KG1 (cell line): ENCODE measurements around the gene MAD1L1.
"Not testable (repeated sequence)": the region's sequence is repeated elsewhere in the genome, so short reads cannot be mapped to it uniquely, and the experiment has no call there.

Experiments
- DNase-seq: peaks from one replicate; lab custom pipeline; 2025; lab: John Stamatoyannopoulos, UW

The MAD1L1 gene

DNA sequence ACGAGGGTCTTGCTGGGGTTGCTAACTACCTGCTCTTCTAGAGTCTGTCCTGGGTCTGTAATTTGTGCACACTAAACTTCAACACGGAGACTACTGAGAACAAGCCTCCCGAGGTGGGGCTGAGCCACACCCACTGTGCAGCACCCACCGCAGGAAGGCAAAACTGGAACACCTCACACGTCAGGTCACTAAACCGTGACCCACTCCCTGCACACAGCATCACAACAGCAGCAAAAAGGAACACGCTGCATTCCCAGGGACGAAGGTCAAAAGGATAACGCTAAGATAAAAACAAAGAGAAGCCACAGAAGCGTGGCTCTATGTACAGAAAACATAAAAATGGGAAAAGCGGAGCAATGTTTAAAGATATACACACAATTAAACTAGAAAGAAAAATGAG lies 170.1 kb downstream of the MAD1L1 start:
- no peak for DNase-seq

DNA sequence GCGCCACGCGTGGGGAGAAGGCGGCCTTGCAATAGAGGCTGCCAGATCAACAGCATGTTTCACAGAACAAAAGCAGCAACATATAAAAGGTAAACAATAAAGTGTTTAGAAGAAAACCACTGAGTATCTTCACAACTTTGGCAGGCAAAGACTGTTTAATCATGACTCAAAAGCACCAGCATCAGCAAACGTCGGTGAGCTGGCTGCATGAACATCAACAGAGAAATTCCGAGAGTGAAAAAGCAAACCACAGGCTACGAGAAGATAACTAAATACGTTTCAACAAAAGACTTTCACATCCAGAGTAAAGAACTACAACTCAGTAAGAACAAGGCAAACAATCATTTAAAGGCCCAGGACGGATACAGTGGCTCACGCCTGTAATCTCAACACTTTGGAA lies 172.0 kb downstream of the MAD1L1 start:
- no peak for DNase-seq

DNA sequence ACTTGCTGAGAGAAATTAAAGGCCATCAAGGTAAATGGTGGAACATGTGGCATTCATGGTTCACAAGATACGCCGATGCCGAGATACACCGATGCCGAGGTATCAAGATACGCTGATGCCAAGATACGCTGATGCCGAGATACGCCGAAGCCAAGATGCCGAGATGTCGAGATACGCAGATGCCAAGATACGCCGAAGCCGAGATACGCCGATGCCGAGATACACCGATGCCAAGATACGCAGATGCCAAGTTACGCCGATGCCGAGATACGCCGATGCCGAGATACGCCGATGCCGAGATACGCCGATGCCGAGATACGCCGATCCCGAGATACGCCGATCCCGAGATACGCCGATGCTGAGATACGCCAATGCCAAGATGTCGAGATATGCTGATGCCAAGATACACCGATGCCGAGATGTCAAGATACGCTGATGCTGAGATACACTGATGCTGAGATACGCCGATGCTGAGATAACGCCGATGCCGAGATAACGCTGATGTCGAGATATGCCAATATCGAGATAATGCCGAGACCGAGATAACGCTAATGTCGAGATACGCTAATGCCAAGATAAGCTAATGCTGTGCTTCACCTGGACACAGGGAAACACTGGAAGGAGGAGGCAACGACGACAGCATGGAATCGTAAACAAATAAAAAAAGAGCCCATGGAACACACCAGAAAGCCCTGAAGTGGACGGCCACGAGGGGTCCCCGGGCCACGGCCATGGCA lies 172.6 kb downstream of the MAD1L1 start:
- no peak for DNase-seq

DNA sequence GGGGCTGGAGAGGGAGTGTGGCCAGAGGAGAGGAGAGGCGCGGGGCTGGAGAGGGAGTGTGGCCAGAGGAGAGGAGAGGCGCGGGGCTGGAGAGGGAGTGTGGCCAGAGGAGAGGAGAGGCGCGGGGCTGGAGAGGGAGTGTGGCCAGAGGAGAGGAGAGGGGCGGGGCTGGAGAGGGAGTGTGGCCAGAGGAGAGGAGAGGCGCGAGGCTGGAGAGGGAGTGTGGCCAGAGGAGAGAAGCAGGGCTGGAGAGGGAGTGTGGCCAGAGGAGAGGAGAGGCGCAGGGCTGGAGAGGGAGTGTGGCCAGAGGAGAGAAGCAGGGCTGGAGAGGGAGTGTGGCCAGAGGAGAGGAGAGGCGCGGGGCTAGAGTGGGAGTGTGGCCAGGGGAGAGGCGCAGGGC lies 174.5 kb downstream of the MAD1L1 start:
- DNase-seq: not testable (repeated sequence)

DNA sequence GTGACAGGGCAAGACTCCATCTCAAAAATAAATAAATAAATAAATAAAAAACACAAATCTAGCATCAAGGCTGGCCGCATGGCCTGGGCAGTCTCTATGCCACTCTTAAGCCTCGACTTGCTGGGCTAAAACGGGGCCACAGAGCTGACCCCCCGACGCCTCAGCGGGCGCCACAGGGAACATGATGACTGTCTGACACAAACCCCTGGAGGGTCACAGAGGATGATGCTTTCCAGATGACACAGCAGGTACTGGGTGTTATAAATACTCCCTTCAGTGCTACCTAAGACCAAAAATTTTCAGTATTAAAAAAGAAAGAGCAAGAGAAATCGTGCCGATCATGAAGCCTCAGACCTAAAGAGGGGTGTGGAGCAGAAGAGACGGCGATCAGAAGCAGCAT lies 176.8 kb downstream of the MAD1L1 start:
- DNase-seq: no peak

DNA sequence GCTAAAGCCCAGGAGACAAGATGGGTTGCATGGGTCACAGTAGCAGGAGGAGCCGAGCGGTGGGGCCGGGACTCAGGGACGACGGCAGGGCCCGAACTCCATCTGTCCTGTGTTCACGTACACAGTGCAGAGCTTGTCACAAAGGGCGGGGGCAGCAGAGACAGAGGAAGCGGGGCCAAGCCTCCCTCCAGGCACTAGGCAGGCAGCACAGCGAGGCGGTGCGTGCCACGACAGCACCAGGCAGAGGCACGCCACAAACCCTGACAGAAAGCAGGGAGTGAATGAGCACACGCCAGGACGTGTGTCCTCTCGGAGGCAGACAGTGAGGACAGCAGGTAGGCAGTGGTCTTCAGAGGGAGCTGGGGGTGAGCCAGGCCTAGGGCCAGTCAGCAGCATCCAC lies 177.8 kb downstream of the MAD1L1 start:
- no peak for DNase-seq

DNA sequence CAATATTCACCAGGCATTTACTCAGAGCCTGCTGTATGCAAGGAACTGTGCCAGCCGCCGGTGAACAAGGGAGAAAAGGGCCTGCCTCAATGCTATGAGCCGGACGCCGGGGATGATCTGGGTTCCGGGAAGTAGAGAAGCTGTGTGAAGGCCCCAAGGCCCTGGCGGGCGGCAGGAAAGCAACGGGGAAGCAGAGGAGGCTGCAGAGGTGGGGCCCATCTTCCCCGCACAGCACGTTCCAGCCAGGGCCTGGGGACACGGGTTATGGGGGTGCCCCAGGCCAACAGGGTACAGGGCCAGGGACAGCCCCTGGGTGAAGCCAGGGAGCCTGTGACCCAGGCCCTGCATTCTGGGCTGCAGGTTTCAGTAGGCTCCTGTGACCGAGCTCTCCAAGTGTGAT lies 179.3 kb downstream of the MAD1L1 start:
- no peak for DNase-seq

DNA sequence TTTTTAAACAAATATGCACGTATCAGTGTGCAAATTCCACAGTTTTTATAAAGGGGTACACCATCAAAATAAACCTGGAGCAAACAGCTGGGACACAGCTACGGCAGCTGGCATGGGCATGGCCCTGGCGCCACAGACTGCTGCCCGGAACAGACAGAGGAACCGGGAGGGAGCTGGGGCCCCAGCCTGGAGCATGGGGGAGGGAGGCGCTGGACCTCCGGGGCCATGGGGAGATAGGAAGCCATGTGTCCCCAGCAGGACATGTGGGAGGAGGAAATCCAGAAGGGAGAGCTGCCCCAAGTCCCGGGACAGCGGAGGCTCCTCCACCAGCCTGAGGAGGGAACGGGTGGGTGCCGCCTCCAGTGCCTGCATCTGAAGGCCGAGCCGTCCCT lies 180.1 kb downstream of the MAD1L1 start:
- no peak for DNase-seq

DNA sequence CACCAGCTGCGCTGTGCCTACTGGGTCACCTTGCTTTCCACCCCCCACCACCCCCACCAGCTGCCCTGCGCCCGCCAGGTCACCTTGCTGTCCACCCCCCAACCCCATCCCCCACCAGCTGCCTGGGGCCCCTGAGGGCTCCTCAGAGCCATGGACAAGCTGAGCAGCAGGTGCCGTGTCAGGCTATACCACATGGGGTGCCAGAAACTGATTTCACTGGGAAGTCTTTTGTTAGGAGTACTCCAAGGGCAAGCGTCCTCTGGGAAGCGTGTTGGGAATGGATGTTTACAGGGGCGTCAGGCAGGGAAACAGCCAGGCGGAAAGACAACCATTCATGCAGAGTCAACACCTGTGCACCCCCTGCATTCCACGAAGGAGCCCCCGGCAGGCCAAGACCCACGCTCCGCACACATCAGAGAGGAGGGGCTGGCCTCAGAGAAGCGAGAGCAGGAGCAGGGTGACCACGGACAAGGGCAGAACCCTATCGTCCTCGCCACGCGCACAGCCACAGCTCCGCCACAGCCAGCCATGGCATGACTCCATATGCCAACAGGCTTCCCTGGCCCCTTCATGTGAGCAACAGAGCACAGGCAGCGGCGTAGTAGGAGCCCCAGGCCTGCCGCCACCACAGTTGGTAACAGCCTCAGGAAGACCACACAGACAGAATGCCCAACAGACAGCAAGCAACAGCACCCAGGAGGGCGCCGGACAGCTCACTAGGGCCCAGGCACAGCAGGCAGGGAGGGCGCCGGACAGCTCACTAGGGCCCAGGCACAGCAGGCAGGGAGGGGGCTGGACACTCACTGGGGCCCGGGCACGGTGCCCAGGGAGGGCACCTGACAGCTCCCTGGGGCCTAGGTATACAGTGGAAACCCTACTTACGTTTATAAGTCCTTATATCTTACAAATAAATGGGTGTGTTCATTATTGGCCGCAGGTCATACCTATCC lies 180.8 kb downstream of the MAD1L1 start:
- DNase-seq: no peak

DNA sequence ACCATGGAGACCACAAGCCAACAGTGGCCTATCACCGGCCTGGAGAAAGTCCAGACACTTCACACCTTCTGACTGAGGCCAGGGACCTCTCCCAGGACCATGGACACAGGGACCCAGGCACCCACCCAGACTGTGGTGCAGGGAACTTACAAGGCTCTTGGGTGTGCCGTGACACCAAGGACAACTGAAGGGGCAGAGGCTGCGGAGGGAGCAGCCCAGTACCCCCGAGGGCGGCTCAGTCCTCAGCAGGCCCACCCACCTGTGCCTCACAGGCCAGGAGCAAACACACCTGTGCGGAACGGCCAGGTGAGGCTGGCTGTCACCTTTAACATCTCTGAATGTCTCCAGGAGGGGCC lies 182.3 kb downstream of the MAD1L1 start:
- no peak for DNase-seq

DNA sequence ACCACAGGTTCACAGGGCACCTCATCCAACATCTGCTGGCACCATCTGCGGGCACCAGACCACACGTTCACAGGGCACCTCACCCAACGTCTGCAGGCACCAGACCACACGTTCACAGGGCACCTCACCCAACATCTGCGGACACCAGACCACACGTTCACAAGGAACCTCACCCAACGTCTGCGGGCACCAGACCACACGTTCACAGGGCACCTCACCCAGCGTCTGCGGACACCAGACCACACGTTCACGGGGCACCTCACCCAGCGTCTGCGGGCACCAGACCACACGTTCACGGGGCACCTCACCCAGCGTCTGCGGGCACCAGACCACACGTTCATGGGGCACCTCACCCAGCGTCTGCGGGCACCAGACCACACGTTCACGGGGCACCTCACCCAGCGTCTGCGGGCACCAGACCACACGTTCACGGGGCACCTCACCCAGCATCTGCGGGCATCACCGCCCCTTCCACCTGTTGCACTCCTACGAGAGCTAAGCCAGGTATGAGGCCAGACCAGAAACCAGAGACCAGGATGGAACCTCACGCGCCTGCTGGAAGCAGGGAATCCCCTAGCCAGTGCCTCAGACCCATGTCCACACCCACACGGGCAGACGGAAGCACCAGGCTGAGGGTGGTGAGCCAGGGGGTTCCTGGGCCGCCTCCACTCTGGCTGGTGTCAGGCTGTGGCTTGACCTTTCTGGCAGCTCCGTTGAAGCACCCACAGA lies 182.8 kb downstream of the MAD1L1 start:
- no peak for DNase-seq

DNA sequence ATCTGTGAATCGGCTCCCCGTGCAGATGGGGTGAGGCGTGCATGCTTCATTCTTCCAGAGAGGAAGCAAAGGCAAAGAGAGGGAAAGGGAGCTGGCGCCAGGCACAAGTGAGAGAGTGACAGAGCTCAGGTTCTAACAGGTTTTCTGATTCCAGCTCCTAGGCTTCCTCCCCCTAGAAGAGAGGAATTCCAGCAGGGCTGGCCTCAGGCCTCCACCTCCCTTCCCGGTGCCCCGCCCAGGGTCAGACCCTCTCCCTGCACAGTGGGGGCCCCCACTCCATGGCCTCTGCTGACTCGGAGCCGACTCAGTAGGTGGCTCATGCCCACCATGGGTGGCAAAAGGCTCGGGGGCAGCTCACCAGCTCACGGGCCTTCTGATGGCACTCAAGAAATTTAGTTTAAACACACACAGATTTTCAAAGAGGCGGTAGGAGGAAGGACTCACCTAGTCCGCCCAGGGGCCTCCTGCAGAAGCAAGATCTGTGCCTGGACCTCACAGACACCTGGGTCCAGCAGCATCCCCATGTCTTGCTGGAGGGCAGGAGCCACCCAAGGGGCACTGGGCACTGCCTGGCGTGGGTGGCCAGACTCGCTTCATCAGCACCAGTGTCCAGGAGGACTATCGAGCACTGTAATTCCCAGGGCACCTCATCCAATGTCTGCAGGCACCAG lies 183.5 kb downstream of the MAD1L1 start:
- DNase-seq: no peak

DNA sequence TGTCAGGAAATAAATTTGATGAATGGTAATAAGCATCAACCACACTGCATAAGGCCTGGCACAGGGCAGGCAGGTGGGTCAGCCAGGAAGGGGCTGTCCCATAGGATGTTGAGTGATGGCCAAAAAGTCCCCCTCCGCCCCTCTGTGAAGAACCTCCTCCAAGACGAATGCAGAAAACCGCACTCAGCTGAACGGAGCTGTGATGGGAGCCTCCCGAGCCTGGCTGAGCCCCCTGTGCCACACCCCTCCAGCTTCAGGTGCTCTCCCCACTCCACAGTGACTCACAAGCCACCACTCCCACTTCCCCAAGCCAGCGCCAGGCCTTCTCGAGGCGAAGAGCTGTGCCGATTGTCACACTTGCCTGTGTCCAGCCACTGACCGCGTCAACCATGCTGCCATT lies 184.2 kb downstream of the MAD1L1 start:
- DNase-seq: no peak

DNA sequence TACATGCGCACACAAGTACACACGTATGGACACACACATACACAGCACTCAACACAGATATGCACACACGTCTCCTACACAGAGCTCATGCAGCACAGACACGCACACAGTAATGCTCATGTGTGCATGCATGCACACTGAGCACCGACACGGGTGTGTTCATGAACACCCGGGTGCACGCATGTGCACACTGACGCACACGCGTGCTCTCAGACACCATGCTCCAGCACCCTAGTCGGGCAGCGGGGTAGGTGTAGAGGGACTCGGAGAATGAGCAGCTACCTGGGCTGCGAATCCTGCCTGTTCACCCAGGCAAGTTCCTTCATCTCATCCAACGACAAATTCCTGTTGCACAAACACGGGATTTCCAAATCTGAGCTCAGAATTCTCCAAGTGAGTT lies 184.7 kb downstream of the MAD1L1 start:
- no peak for DNase-seq

DNA sequence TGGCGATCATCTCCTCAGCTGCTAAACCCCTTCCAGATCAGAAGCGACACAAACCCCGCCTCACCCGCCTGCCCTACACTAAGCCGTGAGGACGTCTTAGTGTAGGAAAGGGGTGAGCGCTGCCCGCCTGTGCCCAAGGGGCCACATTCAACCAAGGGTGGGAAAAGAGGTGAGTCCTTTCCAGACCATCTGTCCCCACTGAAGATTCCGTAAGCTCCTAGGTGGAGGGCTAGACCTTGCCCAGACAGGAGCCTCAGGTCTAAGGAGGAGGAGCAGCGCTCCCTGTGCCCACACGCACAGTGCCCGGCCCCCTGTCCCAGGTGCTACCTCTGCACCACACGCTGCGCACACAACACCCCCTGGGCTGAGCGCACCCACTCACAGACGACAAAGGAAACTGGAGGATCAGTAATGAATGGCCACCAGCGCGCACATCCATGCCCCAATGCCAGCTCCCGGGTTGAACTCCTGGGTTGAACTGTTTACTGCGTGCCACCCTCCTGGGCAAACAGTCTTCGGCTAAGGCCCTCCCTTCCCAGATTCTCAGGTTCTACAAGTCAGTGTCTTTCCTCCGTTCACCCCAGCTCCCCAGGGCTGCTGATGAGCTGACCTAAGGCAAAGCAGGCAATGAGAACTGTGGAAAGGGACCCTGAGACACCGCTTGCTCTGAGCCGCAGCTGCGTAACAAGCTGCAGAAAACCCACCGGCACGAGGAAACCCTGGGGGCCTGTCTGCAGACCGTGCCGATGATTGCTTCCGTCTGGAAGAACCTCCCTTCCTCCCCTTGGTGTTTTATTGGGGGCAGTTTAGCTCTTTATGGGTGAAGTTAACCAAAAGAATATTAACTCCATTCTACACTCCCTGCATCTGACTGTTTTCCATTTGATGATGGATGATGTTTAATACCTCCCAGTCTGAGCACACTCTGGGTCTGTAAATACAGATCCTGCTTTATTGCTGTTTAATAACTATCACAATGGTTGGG lies 185.9 kb downstream of the MAD1L1 start:
- no peak for DNase-seq

DNA sequence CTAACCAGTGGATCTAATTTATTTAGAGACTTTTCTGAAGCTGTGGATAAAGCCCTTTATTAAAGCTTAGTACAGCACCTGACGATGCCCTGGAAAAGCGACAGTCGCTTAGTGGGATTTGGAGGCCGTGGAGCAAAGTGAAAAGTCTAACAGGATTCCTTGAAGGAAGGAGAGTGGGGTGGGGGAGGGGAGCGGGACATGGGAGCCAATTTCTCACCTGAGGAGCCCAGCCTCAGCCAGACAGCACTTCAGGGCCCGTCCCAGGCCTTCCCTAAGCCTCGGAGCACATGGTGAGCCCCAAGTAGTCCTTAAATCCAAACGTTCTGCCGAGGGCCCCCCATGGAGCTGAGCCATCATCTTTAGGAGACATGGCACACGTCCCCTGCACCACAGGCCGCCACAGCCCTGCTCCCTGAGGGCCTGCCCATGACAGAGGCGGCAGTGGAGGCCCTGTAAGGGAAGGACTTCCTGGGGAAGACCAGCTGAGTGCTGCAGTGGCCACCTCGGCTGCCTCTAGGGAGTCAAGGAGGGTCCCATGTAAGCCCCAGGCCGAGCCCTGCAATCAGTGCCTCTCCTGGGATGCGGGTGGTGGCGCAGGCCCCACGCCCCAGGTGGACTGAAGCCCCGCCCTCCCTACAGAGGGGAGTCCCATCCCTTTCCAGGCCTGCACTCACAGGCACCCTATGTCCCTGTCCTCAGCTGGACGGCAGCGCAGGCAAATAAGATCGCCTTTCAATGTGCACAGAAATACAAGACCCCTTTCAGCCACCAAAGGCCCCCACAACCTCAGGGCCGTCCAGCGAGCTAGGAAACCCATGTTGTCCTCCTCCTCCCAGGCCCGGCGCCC lies 187.0 kb downstream of the MAD1L1 start:
- DNase-seq: no peak

DNA sequence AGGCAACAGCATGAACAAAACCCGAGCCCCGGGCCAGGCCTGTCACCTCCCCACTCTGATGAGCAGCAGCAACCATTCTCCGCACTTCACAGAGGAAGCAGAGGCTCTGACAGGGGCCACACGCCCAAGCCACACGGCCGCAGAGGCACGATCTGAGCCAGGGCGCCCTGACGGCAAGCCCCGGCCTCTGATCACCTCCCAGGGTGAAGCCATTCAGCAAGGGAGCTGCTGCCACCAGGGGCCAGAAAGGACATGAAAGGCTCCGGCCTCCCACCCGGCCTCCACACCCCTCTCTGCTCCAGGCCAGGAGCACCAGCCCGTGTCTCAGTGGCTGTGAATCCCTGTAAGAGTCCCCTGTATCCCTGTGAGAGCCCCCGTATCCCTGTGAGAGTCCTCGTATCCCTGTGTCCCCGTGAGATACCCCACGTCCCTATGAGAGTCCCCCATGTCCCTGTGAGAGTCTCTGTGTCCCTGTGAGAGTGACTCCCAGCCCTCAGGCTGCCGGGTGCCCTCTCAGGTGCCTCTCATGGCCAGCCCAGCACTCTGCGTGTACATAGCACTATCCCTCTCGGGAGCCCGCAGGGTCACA lies 187.8 kb downstream of the MAD1L1 start:
- no peak for DNase-seq

DNA sequence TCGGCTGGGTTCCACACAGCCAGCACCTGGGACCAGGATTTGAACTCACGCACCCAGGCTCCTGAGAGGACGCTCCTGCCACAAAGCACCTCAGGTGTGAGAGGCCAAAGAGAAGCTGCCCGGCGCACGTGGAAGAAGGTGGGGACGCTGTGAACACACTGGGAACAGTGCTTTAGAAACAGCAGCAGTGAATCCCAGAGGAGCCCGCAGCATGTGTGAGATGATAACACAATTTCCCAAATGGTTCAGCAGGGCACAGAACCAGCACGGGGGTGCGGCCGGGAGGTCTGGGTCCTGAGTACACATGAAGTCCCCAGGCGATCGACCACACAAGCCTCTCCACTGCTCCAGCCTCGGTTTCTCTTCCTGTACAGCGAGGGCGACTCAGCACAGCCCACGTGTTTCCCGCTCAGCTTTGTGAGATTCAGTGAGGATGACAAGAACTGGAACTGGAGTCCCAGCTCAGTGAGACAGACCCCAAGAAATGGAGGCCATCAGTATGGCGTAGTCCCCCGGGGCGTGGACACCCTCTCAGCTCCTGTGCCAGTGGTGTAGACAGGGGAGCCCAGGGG lies 188.3 kb downstream of the MAD1L1 start:
- no peak for DNase-seq

DNA sequence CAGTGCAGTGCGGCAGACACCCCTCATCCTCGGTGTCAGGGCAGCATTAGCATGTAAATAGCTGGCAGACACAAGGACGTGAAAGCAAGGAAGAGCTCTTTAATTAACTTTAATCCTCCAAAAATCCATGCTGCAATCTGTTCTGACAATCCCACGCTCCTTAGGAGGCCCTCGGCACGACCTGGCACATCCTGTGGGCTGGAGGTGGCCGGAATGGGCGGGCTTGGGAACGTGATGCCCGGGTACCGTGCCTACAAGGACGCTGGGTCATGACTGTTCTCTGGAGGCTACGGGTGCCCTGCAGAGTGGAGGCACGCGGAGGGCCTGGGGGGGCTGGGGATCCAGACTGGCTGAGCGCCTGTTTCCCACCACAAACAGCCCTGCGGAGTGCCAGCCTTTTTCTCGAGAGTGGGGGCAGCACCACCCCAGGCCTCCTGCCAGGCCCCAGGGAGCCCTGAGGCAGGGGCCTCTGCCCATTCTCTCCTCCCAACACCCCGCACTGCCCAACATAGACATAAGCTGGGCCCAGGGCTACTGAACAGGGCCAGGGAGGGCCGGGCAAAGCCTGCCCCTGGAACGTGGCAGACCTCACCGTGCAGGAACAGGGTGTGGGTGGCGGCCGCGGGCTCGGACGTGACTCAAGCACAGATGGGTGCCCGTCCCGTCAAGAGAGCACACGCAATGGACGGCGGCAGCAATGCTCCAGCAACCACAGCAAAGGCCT lies 189.3 kb downstream of the MAD1L1 start:
- DNase-seq: no peak
